ENCODE measurements around the gene GNB5.

The GNB5 gene

GRCh38 chr15:52093539-52094510, 97.4 kb downstream of the GNB5 start:
- peak overlapping the region in 1 of 2 experiments; percentile 91 for H3K4ac ChIP-seq (ENCODE audit: low read depth in 1 of 2, low read length in 2 of 2)
- peaks cover 3% of the 10 kb centered on the region for H3K9me3 ChIP-seq (ENCODE audit: control insufficient read depth, low read length)
- no peaks in the 10 kb centered on the region for H3K79me1 ChIP-seq (replicated peaks; ENCODE audit: low read length, poor library complexity, severe bottlenecking)
- no peaks in the 10 kb centered on the region for H3K36me3 ChIP-seq (ENCODE audit: control insufficient read depth in 1 of 2, insufficient read depth in 2 of 2, low read depth in 1 of 2, low read length in 2 of 2)
- DNase-seq, result peak; percentile 83
- H2BK5ac ChIP-seq (ENCODE audit: low read depth, low read length, poor library complexity, severe bottlenecking), result peak overlapping the region; percentile 95
- 35% methylated on average over 12 of the region's 12 CpGs for WGBS
- H3K27ac ChIP-seq (ENCODE audit: low read length, poor library complexity, severe bottlenecking), result peak overlapping the region; percentile 95
- H4K8ac ChIP-seq (ENCODE audit: low read length), result peak overlapping the region; percentile 5
- H2BK15ac ChIP-seq (ENCODE audit: low read depth, poor library complexity, severe bottlenecking), result no peak overlapping the region
- H2AK5ac ChIP-seq (ENCODE audit: low read length, severe bottlenecking), result peak overlapping the region; percentile 71
- H2BK12ac ChIP-seq (ENCODE audit: low read length in 2 of 2), result peak overlapping the region; percentile 7 to 83
- peaks cover 19% of the 10 kb centered on the region for H3K4me1 ChIP-seq (ENCODE audit: control insufficient read depth, insufficient read depth, low read depth, low read length)
- H2BK120ac ChIP-seq (ENCODE audit: low read depth, low read length), result no peak overlapping the region
- H3K4me3 ChIP-seq (ENCODE audit: insufficient read depth in 1 of 2, low read depth in 1 of 2, low read length in 2 of 2), result peak overlapping the region in 1 of 2 experiments; percentile 2
- peak overlapping the region; percentile 54 to 80 for H3K18ac ChIP-seq (ENCODE audit: low read depth in 1 of 2, low read length in 2 of 2)
- peak overlapping the region; percentile 79 for H3K9ac ChIP-seq (ENCODE audit: low read length)
- H3K23ac ChIP-seq (ENCODE audit: low read length in 2 of 2), result peak overlapping the region in 1 of 2 experiments; percentile 24
- H3K14ac ChIP-seq (ENCODE audit: low read length in 2 of 2), result peak overlapping the region in 1 of 2 experiments; percentile 51
- H4K91ac ChIP-seq (ENCODE audit: low read length), result peak overlapping the region; percentile 58
- no peak overlapping the region for H2AFZ ChIP-seq (ENCODE audit: low read depth, low read length)
- no peak overlapping the region for H3K4me2 ChIP-seq (ENCODE audit: low read length, poor library complexity, severe bottlenecking)
- no peaks in the 10 kb centered on the region for H3K27me3 ChIP-seq (ENCODE audit: control insufficient read depth in 1 of 2, insufficient read depth in 1 of 2, low read length in 2 of 2)

GRCh38 chr15:52093167-52093538, 98.0 kb downstream of the GNB5 start:
- Histone ChIP-seq H3K36me3 (ENCODE audit: control insufficient read depth in 1 of 2, insufficient read depth in 2 of 2, low read depth in 1 of 2, low read length in 2 of 2) (no peaks in the 10 kb centered on the region), H2AFZ (ENCODE audit: low read depth, low read length) (no peak overlapping the region), H3K4me2 (ENCODE audit: low read length, poor library complexity, severe bottlenecking) (no peak overlapping the region), H3K4me1 (ENCODE audit: control insufficient read depth, insufficient read depth, low read depth, low read length) (peaks cover 19% of the 10 kb centered on the region), H3K9me3 (ENCODE audit: control insufficient read depth, low read length) (peaks cover 3% of the 10 kb centered on the region), H3K27me3 (ENCODE audit: control insufficient read depth in 1 of 2, insufficient read depth in 1 of 2, low read length in 2 of 2) (no peaks in the 10 kb centered on the region), H3K27ac (ENCODE audit: low read length, poor library complexity, severe bottlenecking) (peak overlapping the region; percentile 95), H4K8ac (ENCODE audit: low read length) (peak overlapping the region; percentile 46), H3K9ac (ENCODE audit: low read length) (peak overlapping the region; percentile 79), H3K4me3 (ENCODE audit: insufficient read depth in 1 of 2, low read depth in 1 of 2, low read length in 2 of 2) (no peak overlapping the region), H2BK120ac (ENCODE audit: low read depth, low read length) (peak overlapping the region; percentile 46), H4K91ac (ENCODE audit: low read length) (no peak overlapping the region), H2BK12ac (ENCODE audit: low read length in 2 of 2) (no peak overlapping the region), H2BK15ac (ENCODE audit: low read depth, poor library complexity, severe bottlenecking) (no peak overlapping the region), H3K4ac (ENCODE audit: low read depth in 1 of 2, low read length in 2 of 2) (no peak overlapping the region), H3K79me1 (replicated peaks; ENCODE audit: low read length, poor library complexity, severe bottlenecking) (no peaks in the 10 kb centered on the region), H3K23ac (ENCODE audit: low read length in 2 of 2) (no peak overlapping the region), H3K14ac (ENCODE audit: low read length in 2 of 2) (no peak overlapping the region), H2BK5ac (ENCODE audit: low read depth, low read length, poor library complexity, severe bottlenecking) (peak overlapping the region; percentile 95), H2AK5ac (ENCODE audit: low read length, severe bottlenecking) (peak overlapping the region; percentile 79), H3K18ac (ENCODE audit: low read depth in 1 of 2, low read length in 2 of 2) (peak overlapping the region; percentile 67 to 80)
- no peak for DNase-seq
- 63% methylated on average over 4 of the region's 4 CpGs for WGBS

- H3K9ac ChIP-seq (ENCODE audit: low read length), result no peak overlapping the region
Measured at GRCh38 chr15:52090193-52090592, 101.0 kb downstream of the GNB5 start.

GRCh38 chr15:52086011-52086786, 105.0 kb downstream of the GNB5 start:
- Histone ChIP-seq H3K18ac (ENCODE audit: low read depth in 1 of 2, low read length in 2 of 2) (no peak overlapping the region), H3K9me3 (ENCODE audit: control insufficient read depth, low read length) (peaks cover 14% of the 10 kb centered on the region), H3K23ac (ENCODE audit: low read length in 2 of 2) (no peak overlapping the region), H2BK12ac (ENCODE audit: low read length in 2 of 2) (no peak overlapping the region), H2AK5ac (ENCODE audit: low read length, severe bottlenecking) (no peak overlapping the region), H3K14ac (ENCODE audit: low read length in 2 of 2) (no peak overlapping the region), H2AFZ (ENCODE audit: low read depth, low read length) (no peak overlapping the region), H3K79me1 (replicated peaks; ENCODE audit: low read length, poor library complexity, severe bottlenecking) (no peaks in the 10 kb centered on the region), H3K4ac (ENCODE audit: low read depth in 1 of 2, low read length in 2 of 2) (no peak overlapping the region), H3K4me3 (ENCODE audit: insufficient read depth in 1 of 2, low read depth in 1 of 2, low read length in 2 of 2) (no peak overlapping the region), H3K4me2 (ENCODE audit: low read length, poor library complexity, severe bottlenecking) (no peak overlapping the region), H4K8ac (ENCODE audit: low read length) (no peak overlapping the region), H2BK120ac (ENCODE audit: low read depth, low read length) (no peak overlapping the region), H3K9ac (ENCODE audit: low read length) (no peak overlapping the region), H3K27me3 (ENCODE audit: control insufficient read depth in 1 of 2, insufficient read depth in 1 of 2, low read length in 2 of 2) (no peaks in the 10 kb centered on the region), H3K4me1 (ENCODE audit: control insufficient read depth, insufficient read depth, low read depth, low read length) (no peaks in the 10 kb centered on the region), H2BK5ac (ENCODE audit: low read depth, low read length, poor library complexity, severe bottlenecking) (no peak overlapping the region), H4K91ac (ENCODE audit: low read length) (no peak overlapping the region), H3K27ac (ENCODE audit: low read length, poor library complexity, severe bottlenecking) (no peak overlapping the region), H3K36me3 (ENCODE audit: control insufficient read depth in 1 of 2, insufficient read depth in 2 of 2, low read depth in 1 of 2, low read length in 2 of 2) (no peaks in the 10 kb centered on the region), H2BK15ac (ENCODE audit: low read depth, poor library complexity, severe bottlenecking) (no peak overlapping the region)
- 97% methylated on average over 3 of the region's 5 CpGs for WGBS
- no peak for DNase-seq

More at GRCh38 chr15:52090193-52090592, 101.0 kb downstream of the GNB5 start:
- Histone ChIP-seq H2AK5ac (ENCODE audit: low read length, severe bottlenecking) (no peak overlapping the region), H3K23ac (ENCODE audit: low read length in 2 of 2) (no peak overlapping the region), H3K4me1 (ENCODE audit: control insufficient read depth, insufficient read depth, low read depth, low read length) (peaks cover 18% of the 10 kb centered on the region), H2BK12ac (ENCODE audit: low read length in 2 of 2) (no peak overlapping the region), H4K8ac (ENCODE audit: low read length) (no peak overlapping the region), H3K27ac (ENCODE audit: low read length, poor library complexity, severe bottlenecking) (no peak overlapping the region), H3K9me3 (ENCODE audit: control insufficient read depth, low read length) (peaks cover 14% of the 10 kb centered on the region), H3K18ac (ENCODE audit: low read depth in 1 of 2, low read length in 2 of 2) (no peak overlapping the region), H2BK5ac (ENCODE audit: low read depth, low read length, poor library complexity, severe bottlenecking) (no peak overlapping the region), H3K4me2 (ENCODE audit: low read length, poor library complexity, severe bottlenecking) (no peak overlapping the region), H2AFZ (ENCODE audit: low read depth, low read length) (no peak overlapping the region), H3K79me1 (replicated peaks; ENCODE audit: low read length, poor library complexity, severe bottlenecking) (no peaks in the 10 kb centered on the region), H3K4ac (ENCODE audit: low read depth in 1 of 2, low read length in 2 of 2) (no peak overlapping the region), H2BK15ac (ENCODE audit: low read depth, poor library complexity, severe bottlenecking) (no peak overlapping the region), H3K36me3 (ENCODE audit: control insufficient read depth in 1 of 2, insufficient read depth in 2 of 2, low read depth in 1 of 2, low read length in 2 of 2) (no peaks in the 10 kb centered on the region), H4K91ac (ENCODE audit: low read length) (no peak overlapping the region), H3K27me3 (ENCODE audit: control insufficient read depth in 1 of 2, insufficient read depth in 1 of 2, low read length in 2 of 2) (no peaks in the 10 kb centered on the region), H2BK120ac (ENCODE audit: low read depth, low read length) (no peak overlapping the region), H3K14ac (ENCODE audit: low read length in 2 of 2) (no peak overlapping the region), H3K4me3 (ENCODE audit: insufficient read depth in 1 of 2, low read depth in 1 of 2, low read length in 2 of 2) (no peak overlapping the region)
- DNase-seq, result no peak
